GM18517 (cell line): ENCODE data around the gene ATAD3C.

Experiments
- ATAC-seq: cut with Tn5 transposase; IDR thresholded peaks from one replicate; pipeline ENCODE4 v1.9.1; 2021; ENCODE audit warnings: mild to moderate bottlenecking, moderate library complexity; ENCODE audit not compliant: unreplicated experiment

ATAD3C gene

GRCh38 chr1:1430114-1430982 lies 19.1 kb upstream of the ATAD3C start:
- ATAC-seq, result no peak

GRCh38 chr1:1430992-1431844 lies 18.3 kb upstream of the ATAD3C start:
- no peak for ATAC-seq

GRCh38 chr1:1431845-1432273 lies 17.6 kb upstream of the ATAD3C start:
- no peak for ATAC-seq

- no peak for ATAC-seq
Measured at GRCh38 chr1:1432274-1432950, 17.1 kb upstream of the ATAD3C start.

- no peak for ATAC-seq
Measured at GRCh38 chr1:1432951-1433803, 16.3 kb upstream of the ATAD3C start.

GRCh38 chr1:1433804-1434130 lies 15.7 kb upstream of the ATAD3C start:
- no peak for ATAC-seq

GRCh38 chr1:1434131-1434823 lies 15.2 kb upstream of the ATAD3C start:
- no peak for ATAC-seq

- ATAC-seq, result no peak
Measured at GRCh38 chr1:1434824-1435105, 14.7 kb upstream of the ATAD3C start.

GRCh38 chr1:1435106-1435903 lies 14.2 kb upstream of the ATAD3C start, which contains the start of gene VWA1:
Gene VWA1 (plus strand): TSS chr1:1435690. CDS start chr1:1435749, 59 bp downstream.
- no peak for ATAC-seq

- ATAC-seq, result no peak
Measured at GRCh38 chr1:1435911-1436629, 13.4 kb upstream of the ATAD3C start.

GRCh38 chr1:1436630-1437032 lies 12.9 kb upstream of the ATAD3C start:
- ATAC-seq, result no peak

- no peak for ATAC-seq
Measured at GRCh38 chr1:1437033-1437903, 12.2 kb upstream of the ATAD3C start.

- ATAC-seq, result no peak
Measured at GRCh38 chr1:1437904-1438376, 11.5 kb upstream of the ATAD3C start.

- ATAC-seq, result no peak
Measured at GRCh38 chr1:1438531-1439381, 10.7 kb upstream of the ATAD3C start.

GRCh38 chr1:1439546-1440261 lies 9.8 kb upstream of the ATAD3C start:
- ATAC-seq, result no peak
